Kidney (tissue), 14 donors: ENCODE data around the gene ATF7IP. TPM values are rescaled to one million over a fixed set of nuclear protein-coding genes. Genes with fewer than 3 reads are reported as not detected.

ENCODE experiments used
- DNase-seq, 5 donors: peaks; one replicate each; pipeline ENCODE4 v3.0.0-alpha.2; 2013 to 2020
- FAIRE-seq: peaks from 2 replicates; lab custom pipeline; 2012; peaks lifted over from hg19 to GRCh38; lab: Jason Lieb, UNC
- H3K27ac ChIP-seq, 2 donors: one replicate each; pipeline ENCODE4 v1.7.0; 2013; ENCODE audit warnings: low read depth in 2 of 2, low read length in 2 of 2, inconsistent platforms in 1 of 2
- H3K27me3 ChIP-seq: one replicate; pipeline ENCODE4 v1.7.1; 2013; ENCODE audit warnings: low read length, inconsistent platforms; ENCODE audit not compliant: control insufficient read depth, insufficient read depth
- H3K36me3 ChIP-seq, 3 donors: one replicate each; pipeline versions ENCODE4 v1.7.0 to v1.7.1; 2013; ENCODE audit warnings: low read length in 3 of 3, control low read depth in 1 of 3, inconsistent platforms in 1 of 3; ENCODE audit not compliant: insufficient read depth in 3 of 3, control insufficient read depth in 2 of 3
- H3K4me1 ChIP-seq, 3 donors: one replicate each; pipeline versions ENCODE4 v1.7.0 to v1.7.1; 2013; ENCODE audit warnings: low read length in 3 of 3, inconsistent platforms in 1 of 3, low read depth in 1 of 3; ENCODE audit not compliant: control insufficient read depth in 2 of 3, insufficient read depth in 2 of 3
- H3K4me3 ChIP-seq, 3 donors: one replicate each; pipeline versions ENCODE4 v1.7.0 to v1.8.1; 2013; ENCODE audit warnings: low read length in 3 of 3, control low read depth in 1 of 3, inconsistent platforms in 1 of 3
- H3K9ac ChIP-seq, 3 donors: one replicate each; pipeline versions ENCODE4 v1.7.0 to v1.7.1; 2013; ENCODE audit warnings: low read length in 3 of 3, control low read depth in 1 of 3, inconsistent platforms in 1 of 3
- H3K9me3 ChIP-seq, 3 donors: one replicate each; pipeline versions ENCODE4 v1.7.0 to v1.7.1; 2013; ENCODE audit warnings: low read length in 3 of 3, control low read depth in 1 of 3, inconsistent platforms in 1 of 3; ENCODE audit not compliant: control insufficient read depth in 2 of 3, insufficient read depth in 1 of 3
- intact Hi-C: fragments of 100-400 bp; cut with DNase I; formaldehyde crosslinking; loops from one replicate; pipeline ENCODE4 v1.11.1; 2022
- polyA plus RNA-seq: library from polyadenylated mRNA; stranded (reverse); fragments of 350-450 nt; fragmentation: Illumina TruSeq; extraction: RNeasy Lipid Tissue Mini Kit (QIAGEN cat#74804); gene quantifications from one replicate; pipeline ENCODE4 v1.2.3, GENCODE V29; 2014; ENCODE audit warnings: low read depth, low replicate concordance; ENCODE audit not compliant: insufficient read depth
- total RNA-seq: library from RNA; stranded (reverse); fragmentation: NEBNext Ultra II Directional; extraction: Animal tissue kit (Norgen Biotek cat#: 25700); gene quantifications from one replicate; pipeline ENCODE4 v1.2.1, GENCODE V29; 2021
- TF ChIP-seq, protein P1 (sequence below): IDR thresholded peaks from 3 replicates; pipeline ENCODE4 v1.5.1; 2012; ENCODE audit warnings: mild to moderate bottlenecking, moderate library complexity, borderline replicate concordance; ENCODE audit not compliant: insufficient read depth; ENCODE audit errors: extremely low read depth
- donor health status: control.
- donor health status: control.
- donor health status: control.
- donor health status: control.
- donor health status: control.
- donor health status: DM: yes; HTN: yes; CAD: no.
- donor health status: Normal renal cell carcinoma (clear cell type).

ATF7IP gene
- total and polyA plus RNA-seq, 2 donors from 2014 or later, result 6.3 to 97.1 TPM

GRCh38 chr12:14427929-14428328 lies 62.4 kb downstream of the ATF7IP start:
- DNase-seq (no peak), FAIRE-seq (no peak)
- Histone ChIP-seq H3K9ac (no peak overlapping the region), H3K9me3 (peaks cover 0 to 3% (median 0%) of the 10 kb centered on the region in 3 donors), H3K27ac (no peak overlapping the region), H3K4me1 (peaks cover 0 to 3% (median 0%) of the 10 kb centered on the region in 3 donors), H3K36me3 (peaks cover 0 to 9% (median 7%) of the 10 kb centered on the region in 3 donors), H3K4me3 (no peak overlapping the region), H3K27me3 (no peaks in the 10 kb centered on the region)
- TF ChIP-seq, protein P1, sequence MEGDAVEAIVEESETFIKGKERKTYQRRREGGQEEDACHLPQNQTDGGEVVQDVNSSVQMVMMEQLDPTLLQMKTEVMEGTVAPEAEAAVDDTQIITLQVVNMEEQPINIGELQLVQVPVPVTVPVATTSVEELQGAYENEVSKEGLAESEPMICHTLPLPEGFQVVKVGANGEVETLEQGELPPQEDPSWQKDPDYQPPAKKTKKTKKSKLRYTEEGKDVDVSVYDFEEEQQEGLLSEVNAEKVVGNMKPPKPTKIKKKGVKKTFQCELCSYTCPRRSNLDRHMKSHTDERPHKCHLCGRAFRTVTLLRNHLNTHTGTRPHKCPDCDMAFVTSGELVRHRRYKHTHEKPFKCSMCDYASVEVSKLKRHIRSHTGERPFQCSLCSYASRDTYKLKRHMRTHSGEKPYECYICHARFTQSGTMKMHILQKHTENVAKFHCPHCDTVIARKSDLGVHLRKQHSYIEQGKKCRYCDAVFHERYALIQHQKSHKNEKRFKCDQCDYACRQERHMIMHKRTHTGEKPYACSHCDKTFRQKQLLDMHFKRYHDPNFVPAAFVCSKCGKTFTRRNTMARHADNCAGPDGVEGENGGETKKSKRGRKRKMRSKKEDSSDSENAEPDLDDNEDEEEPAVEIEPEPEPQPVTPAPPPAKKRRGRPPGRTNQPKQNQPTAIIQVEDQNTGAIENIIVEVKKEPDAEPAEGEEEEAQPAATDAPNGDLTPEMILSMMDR, result no peak
- intact Hi-C loops, result no loop called here

DNA sequence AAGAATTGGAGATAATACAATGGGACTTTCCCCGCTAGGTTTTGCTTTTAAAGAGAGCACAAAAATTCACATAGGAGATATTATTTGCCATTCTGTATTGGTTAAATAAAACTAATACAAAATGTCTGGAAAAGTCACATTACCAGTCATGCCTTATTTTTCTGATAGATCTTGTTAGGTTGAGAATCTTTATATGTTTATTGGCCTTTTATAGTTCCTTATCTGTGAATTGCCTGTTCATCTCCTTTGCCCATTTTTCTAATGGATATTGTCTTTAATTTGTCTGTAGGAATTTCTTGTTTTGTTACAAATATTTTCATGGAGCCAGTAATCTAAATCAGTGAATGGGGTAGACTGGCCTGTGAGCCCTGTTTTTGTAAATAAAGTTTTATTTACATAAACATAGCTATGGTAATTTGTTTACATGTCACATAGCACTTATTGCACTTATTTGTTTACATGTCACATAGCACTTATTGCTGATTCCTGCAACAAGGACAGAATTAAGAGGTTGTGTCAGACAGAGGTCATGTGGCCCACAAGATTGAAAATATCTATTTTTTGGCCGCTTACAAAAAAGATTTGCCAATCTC lies 65.0 kb downstream of the ATF7IP start:
- H3K4me3 ChIP-seq, result no peak overlapping the region
- no peaks in the 10 kb centered on the region for H3K27me3 ChIP-seq
- H3K36me3 ChIP-seq, result peaks cover 0 to under 1% (median 0%) of the 10 kb centered on the region in 3 donors
- DNase-seq (no peak), FAIRE-seq (no peak)
- H3K4me1 ChIP-seq, result peaks cover 0 to 3% (median 0%) of the 10 kb centered on the region in 3 donors
- intact Hi-C loops, result no loop called here
- TF ChIP-seq, protein P1, result no peak
- no peak overlapping the region for H3K9ac ChIP-seq
- no peaks in the 10 kb centered on the region for H3K9me3 ChIP-seq
- H3K27ac ChIP-seq, result no peak overlapping the region

DNA sequence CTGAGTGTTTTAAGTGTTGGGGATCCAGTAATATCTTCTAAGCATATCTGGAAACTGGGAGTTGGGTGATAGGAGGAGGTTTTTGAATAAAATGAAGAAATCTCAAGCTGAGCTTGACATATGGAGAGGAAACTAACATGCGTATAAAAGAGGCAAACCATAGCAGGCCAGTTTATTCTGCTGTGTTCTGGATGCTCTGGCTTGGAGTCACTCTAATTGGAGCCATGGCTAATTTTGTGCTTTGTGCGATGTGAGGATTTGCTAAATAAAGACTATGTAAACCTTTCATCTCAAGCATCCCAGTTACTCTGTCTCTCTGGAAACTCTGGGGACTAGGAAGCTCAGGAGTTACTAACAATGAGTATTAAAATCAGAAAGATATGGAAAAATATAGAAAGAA lies 66.5 kb downstream of the ATF7IP start:
- no peak overlapping the region for H3K4me3 ChIP-seq
- no peak for FAIRE-seq
- intact Hi-C loops, result no loop called here

More for the DNA sequence above, 66.5 kb downstream of the ATF7IP start:
- Histone ChIP-seq H3K27ac (no peak overlapping the region), H3K36me3 (peaks cover under 1 to 7% (median 6%) of the 10 kb centered on the region in 3 donors), H3K4me1 (peaks cover 0 to 3% (median 0%) of the 10 kb centered on the region in 3 donors), H3K9me3 (no peaks in the 10 kb centered on the region), H3K27me3 (no peaks in the 10 kb centered on the region), H3K9ac (no peak overlapping the region)
- DNase-seq, result no peak
- TF ChIP-seq, protein P1, result no peak
